Measurements from ENCODE around the gene TRERF1.

Gene TRERF1

GRCh38 chr6:42339991-42340401 is 111.7 kb downstream of the TRERF1 start:
- POLR2A ChIA-PET: no interaction called here
- H3K27ac ChIP-seq (ENCODE audit: extremely low read depth, low read depth, low read length): no peak overlapping the region
- TF ChIP-seq SETDB1 (IDR thresholded peaks at IDR 0.05; ENCODE audit: insufficient read length, low read length) (no peak), ZNF24 (tag by site-specific recombination; IDR thresholded peaks at IDR 0.05) (no peak), ZNF621 (tag by site-specific recombination; IDR thresholded peaks at IDR 0.05) (no peak), EGR2 (tag by site-specific recombination; IDR thresholded peaks at IDR 0.05; ENCODE audit: low read depth) (no peak), ATF2 (tag by site-specific recombination; IDR thresholded peaks at IDR 0.05; ENCODE audit: low read depth) (no peak), ZBTB44 (tag by site-specific recombination; IDR thresholded peaks at IDR 0.05) (no peak), MZF1 (tag by site-specific recombination; IDR thresholded peaks at IDR 0.05; ENCODE audit: borderline replicate concordance) (no peak), ZNF555 (tag by site-specific recombination; conservative IDR thresholded peaks at IDR 0.05) (no peak), TCF7L2 (IDR thresholded peaks at IDR 0.05; ENCODE audit: borderline replicate concordance, low read depth, low read length) (no peak), ZNF202 (tag by site-specific recombination; IDR thresholded peaks at IDR 0.05; ENCODE audit: borderline replicate concordance) (no peak), ZNF132 (tag by site-specific recombination; IDR thresholded peaks at IDR 0.05; ENCODE audit: borderline replicate concordance) (no peak), ZNF292 (tag by site-specific recombination; IDR thresholded peaks at IDR 0.05; ENCODE audit: borderline replicate concordance, low read depth) (no peak), ZNF280C (tag by site-specific recombination; IDR thresholded peaks at IDR 0.05) (no peak), ZNF449 (tag by site-specific recombination; IDR thresholded peaks at IDR 0.05) (no peak), ZBTB49 (tag by site-specific recombination; IDR thresholded peaks at IDR 0.05; ENCODE audit: low read depth) (no peak), PRDM10 (tag by site-specific recombination; IDR thresholded peaks at IDR 0.05) (no peak), ZNF664 (tag by site-specific recombination; IDR thresholded peaks at IDR 0.05) (no peak), PRDM2 (tag by site-specific recombination; IDR thresholded peaks at IDR 0.05; ENCODE audit: borderline replicate concordance) (no peak)

More at GRCh38 chr6:42339991-42340401, 111.7 kb downstream of the TRERF1 start:
- Histone ChIP-seq H3K4me3 (ENCODE audit: low read depth, low read length) (no peak overlapping the region), H3K36me3 (ENCODE audit: control insufficient read depth in 2 of 2, insufficient read depth in 1 of 2, low read length in 2 of 2) (no peaks in the 10 kb centered on the region), H3K4me1 (ENCODE audit: control insufficient read depth, insufficient read depth, low read length) (peaks cover 10% of the 10 kb centered on the region), H3K9me3 (ENCODE audit: control insufficient read depth, insufficient read depth, low read depth, low read length) (no peaks in the 10 kb centered on the region)
- CTCF ChIA-PET: interaction anchor here (0.5 to 1.4 kb wide), 7 partner anchors 9 to 983 kb away, joined by 3 to 6 read pairs (median 4); no protein-coding TSS in a partner anchor
